ENCODE measurements around the gene NCOA3. TPM values are rescaled to one million over a fixed set of nuclear protein-coding genes. Genes with fewer than 3 reads are reported as not detected.
"Not testable (repeated sequence)": the region's sequence is repeated elsewhere in the genome, so short reads cannot be mapped to it uniquely, and the experiment has no call there.

Gene NCOA3
- total RNA-seq, 5 donors from 2014 or later (not counting 1 experiment from before 2014, with no cell fraction given), result 64.4 to 89.2 (median 68.9) TPM

GRCh38 chr20:47499053-47499452, 2.6 kb upstream of the NCOA3 start:
- peaks cover 28 to 33% (median 30%) of the 10 kb centered on the region in 3 donors for H3K4me1 Mint-ChIP-seq
- Histone ChIP-seq H3K27me3 (replicated peaks in 1 of 2; ENCODE audit: control insufficient read depth in 2 of 2, extremely low read depth in 1 of 2, insufficient read depth in 2 of 2, low read length in 1 of 2) (no peaks in the 10 kb centered on the region), H3K36me3 (ENCODE audit: control insufficient read depth in 2 of 2, extremely low read depth in 1 of 2, insufficient read depth in 1 of 2, low read length in 1 of 2) (no peaks in the 10 kb centered on the region), H3K4me1 (ENCODE audit: control insufficient read depth in 1 of 2, extremely low read depth in 1 of 2, insufficient read depth in 2 of 2, low read length in 2 of 2) (peaks cover 9 to 10% of the 10 kb centered on the region in 2 experiments), H3K9me3 (no peaks in the 10 kb centered on the region), H3K4me3 (ENCODE audit: control insufficient read depth in 1 of 2, extremely low read depth in 1 of 2, low read length in 1 of 2) (no peak overlapping the region), H3K27ac (ENCODE audit: low read length) (no peak overlapping the region)
- no peaks in the 10 kb centered on the region for H3K27me3 Mint-ChIP-seq
- POLR2A ChIA-PET, result no interaction called here
- no peak for DNase-seq
- H3K36me3 Mint-ChIP-seq, result no peaks in the 10 kb centered on the region
- ATAC-seq (replicated peaks in 1 of 4), result no peak
- CTCF ChIA-PET, result no interaction called here
- H3K4me3 Mint-ChIP-seq, result no peak overlapping the region
- H3K27ac Mint-ChIP-seq, result no peak overlapping the region
- no peaks in the 10 kb centered on the region for H3K9me3 Mint-ChIP-seq
- WGBS (ENCODE audit: insufficient coverage), result no CpG with 5 or more reads among the region's 5 CpGs

- not testable (repeated sequence) for H3K27me3 ChIP-seq (replicated peaks in 1 of 2; ENCODE audit: control insufficient read depth in 2 of 2, extremely low read depth in 1 of 2, insufficient read depth in 2 of 2, low read length in 1 of 2); H3K9me3 ChIP-seq; H3K36me3 ChIP-seq (ENCODE audit: control insufficient read depth in 2 of 2, extremely low read depth in 1 of 2, insufficient read depth in 1 of 2, low read length in 1 of 2); H3K27me3 Mint-ChIP-seq; H3K27ac ChIP-seq (ENCODE audit: low read length); ATAC-seq (replicated peaks in 1 of 4); DNase-seq; H3K4me3 ChIP-seq (ENCODE audit: control insufficient read depth in 1 of 2, extremely low read depth in 1 of 2, low read length in 1 of 2); H3K36me3 Mint-ChIP-seq; H3K9me3 Mint-ChIP-seq
- WGBS (ENCODE audit: insufficient coverage), result no CpG with 5 or more reads among the region's 9 CpGs
- peaks cover 12% of the 10 kb centered on the region in 2 experiments for H3K4me1 ChIP-seq (ENCODE audit: control insufficient read depth in 1 of 2, extremely low read depth in 1 of 2, insufficient read depth in 2 of 2, low read length in 2 of 2)
- peak overlapping the region; percentile 98 to 99 (median 99) for H3K4me3 Mint-ChIP-seq
- CTCF ChIA-PET, result interaction anchor here in 1 of 2 donors (0.6 kb wide), 1 partner anchor 12 kb away, joined by 3 read pairs; no protein-coding TSS in a partner anchor
- H3K27ac Mint-ChIP-seq, result peak overlapping the region; percentile 18 to 97
- POLR2A ChIA-PET, result interaction anchor here in 1 of 2 donors (0.6 kb wide), 1 partner anchor 30 kb away, joined by 6 read pairs; no protein-coding TSS in a partner anchor
- peaks cover 34 to 35% (median 34%) of the 10 kb centered on the region in 3 donors for H3K4me1 Mint-ChIP-seq
These were observed 1.6 kb upstream of the NCOA3 start for GRCh38 chr20:47500082-47500481.

- H3K27me3 Mint-ChIP-seq, result no peaks in the 10 kb centered on the region
- 75% methylated on average over 4 of the region's 4 CpGs for WGBS (ENCODE audit: insufficient coverage)
- ChIA-PET POLR2A (interaction anchor here (0.5 to 0.6 kb wide), 3 partner anchors 112 to 150 kb away, joined by 4 to 6 read pairs (median 4); no protein-coding TSS in a partner anchor), CTCF (no interaction called here)
- no peaks in the 10 kb centered on the region for H3K36me3 Mint-ChIP-seq
- H3K9me3 ChIP-seq, result no peaks in the 10 kb centered on the region
- peaks cover 14 to 15% of the 10 kb centered on the region in 2 experiments for H3K4me1 ChIP-seq (ENCODE audit: control insufficient read depth in 1 of 2, extremely low read depth in 1 of 2, insufficient read depth in 2 of 2, low read length in 2 of 2)
- H3K27ac ChIP-seq (ENCODE audit: low read length), result no peak overlapping the region
- H3K27ac Mint-ChIP-seq, result peak overlapping the region; percentile 18 to 97
- no peaks in the 10 kb centered on the region for H3K9me3 Mint-ChIP-seq
- no peaks in the 10 kb centered on the region for H3K27me3 ChIP-seq (replicated peaks in 1 of 2; ENCODE audit: control insufficient read depth in 2 of 2, extremely low read depth in 1 of 2, insufficient read depth in 2 of 2, low read length in 1 of 2)
- H3K4me3 Mint-ChIP-seq, result peak overlapping the region; percentile 98 to 99 (median 99)
- H3K4me3 ChIP-seq (ENCODE audit: control insufficient read depth in 1 of 2, extremely low read depth in 1 of 2, low read length in 1 of 2), result no peak overlapping the region
- DNase-seq (no peak), ATAC-seq (replicated peaks in 1 of 4) (no peak)
- H3K36me3 ChIP-seq (ENCODE audit: control insufficient read depth in 2 of 2, extremely low read depth in 1 of 2, insufficient read depth in 1 of 2, low read length in 1 of 2), result no peaks in the 10 kb centered on the region
- H3K4me1 Mint-ChIP-seq, result peaks cover 34 to 37% (median 36%) of the 10 kb centered on the region in 3 donors
These were observed 1.1 kb upstream of the NCOA3 start for GRCh38 chr20:47500554-47500953.

GRCh38 chr20:47501116-47501481, 588 bp upstream of the NCOA3 start:
- H3K27ac ChIP-seq (ENCODE audit: low read length), result peak overlapping the region; percentile 71
- no peaks in the 10 kb centered on the region for H3K9me3 Mint-ChIP-seq
- no peaks in the 10 kb centered on the region for H3K36me3 Mint-ChIP-seq
- ATAC-seq (replicated peaks in 1 of 4), result peak in 1 of 4 experiments; percentile 2
- H3K27me3 ChIP-seq (replicated peaks in 1 of 2; ENCODE audit: control insufficient read depth in 2 of 2, extremely low read depth in 1 of 2, insufficient read depth in 2 of 2, low read length in 1 of 2), result no peaks in the 10 kb centered on the region
- CTCF ChIA-PET, result interaction anchor here (0.5 to 1.1 kb wide), 3 partner anchors 44 to 211 kb away, joined by 3 to 5 read pairs (median 3); no protein-coding TSS in a partner anchor
- H3K4me1 ChIP-seq (ENCODE audit: control insufficient read depth in 1 of 2, extremely low read depth in 1 of 2, insufficient read depth in 2 of 2, low read length in 2 of 2), result peaks cover 14 to 17% of the 10 kb centered on the region in 2 experiments
- peaks cover 38 to 41% (median 39%) of the 10 kb centered on the region in 3 donors for H3K4me1 Mint-ChIP-seq
- WGBS (ENCODE audit: insufficient coverage), result 20% methylated on average over 2 of the region's 5 CpGs
- peak overlapping the region; percentile 98 to 99 (median 99) for H3K4me3 Mint-ChIP-seq
- peak overlapping the region; percentile 90 to 97 for H3K27ac Mint-ChIP-seq
- no peaks in the 10 kb centered on the region for H3K27me3 Mint-ChIP-seq
- no peaks in the 10 kb centered on the region for H3K9me3 ChIP-seq
- POLR2A ChIA-PET, result interaction anchor here (0.5 to 0.6 kb wide), 3 partner anchors 112 to 151 kb away, joined by 4 to 6 read pairs (median 4); no protein-coding TSS in a partner anchor
- peak in 1 of 35 experiments; percentile 37 for DNase-seq
- H3K36me3 ChIP-seq (ENCODE audit: control insufficient read depth in 2 of 2, extremely low read depth in 1 of 2, insufficient read depth in 1 of 2, low read length in 1 of 2), result no peaks in the 10 kb centered on the region
- H3K4me3 ChIP-seq (ENCODE audit: control insufficient read depth in 1 of 2, extremely low read depth in 1 of 2, low read length in 1 of 2), result peak overlapping the region; percentile 85

- H3K9me3 Mint-ChIP-seq, result no peaks in the 10 kb centered on the region
- H3K36me3 ChIP-seq (ENCODE audit: control insufficient read depth in 2 of 2, extremely low read depth in 1 of 2, insufficient read depth in 1 of 2, low read length in 1 of 2), result no peaks in the 10 kb centered on the region
- peak overlapping the region; percentile 85 for H3K4me3 ChIP-seq (ENCODE audit: control insufficient read depth in 1 of 2, extremely low read depth in 1 of 2, low read length in 1 of 2)
- H3K27ac Mint-ChIP-seq, result peak overlapping the region; percentile 93
- H3K27me3 ChIP-seq (replicated peaks in 1 of 2; ENCODE audit: control insufficient read depth in 2 of 2, extremely low read depth in 1 of 2, insufficient read depth in 2 of 2, low read length in 1 of 2), result no peaks in the 10 kb centered on the region
- H3K36me3 Mint-ChIP-seq, result peaks cover 2% of the 10 kb centered on the region
- 0% methylated on average over 11 of the region's 34 CpGs for WGBS (ENCODE audit: insufficient coverage)
- no peaks in the 10 kb centered on the region for H3K9me3 ChIP-seq
- peak overlapping the region; percentile 71 for H3K27ac ChIP-seq (ENCODE audit: low read length)
- peak overlapping the region; percentile 98 to 99 (median 99) for H3K4me3 Mint-ChIP-seq
- ATAC-seq (replicated peaks in 1 of 4) (peak; percentile 59 to 69 (median 64)), DNase-seq (peak in 26 of 35 experiments; percentile 5 to 70 (median 24))
- ChIA-PET CTCF (interaction anchor here in 1 of 2 donors (0.7 to 1.8 kb wide), 8 partner anchors 11 to 228 kb away, joined by 3 to 6 read pairs (median 4); partner anchors contain the start of gene ZMYND8), POLR2A (interaction anchor here (0.6 to 1.2 kb wide), 11 partner anchors 9 to 147 kb away, joined by 3 to 11 read pairs (median 4); no protein-coding TSS in a partner anchor)
- H3K4me1 Mint-ChIP-seq, result peaks cover 53 to 55% (median 53%) of the 10 kb centered on the region in 3 donors
- H3K4me1 ChIP-seq (ENCODE audit: control insufficient read depth in 1 of 2, extremely low read depth in 1 of 2, insufficient read depth in 2 of 2, low read length in 2 of 2), result peaks cover 23 to 31% of the 10 kb centered on the region in 2 experiments
- H3K27me3 Mint-ChIP-seq, result no peaks in the 10 kb centered on the region
These were observed 868 bp downstream of the NCOA3 start for GRCh38 chr20:47502271-47503239.

- Mint-ChIP-seq H3K4me3 (peak overlapping the region; percentile 98 to 99 (median 99)), H3K27me3 (no peaks in the 10 kb centered on the region), H3K27ac (peak overlapping the region; percentile 40 to 93), H3K4me1 (peaks cover 62 to 64% (median 63%) of the 10 kb centered on the region in 3 donors), H3K36me3 (peaks cover 2% of the 10 kb centered on the region), H3K9me3 (no peaks in the 10 kb centered on the region)
- H3K36me3 ChIP-seq (ENCODE audit: control insufficient read depth in 2 of 2, extremely low read depth in 1 of 2, insufficient read depth in 1 of 2, low read length in 1 of 2), result no peaks in the 10 kb centered on the region
- no peaks in the 10 kb centered on the region for H3K27me3 ChIP-seq (replicated peaks in 1 of 2; ENCODE audit: control insufficient read depth in 2 of 2, extremely low read depth in 1 of 2, insufficient read depth in 2 of 2, low read length in 1 of 2)
- H3K4me3 ChIP-seq (ENCODE audit: control insufficient read depth in 1 of 2, extremely low read depth in 1 of 2, low read length in 1 of 2), result peak overlapping the region in 1 of 2 donors; percentile 85
- no CpG with 5 or more reads among the region's 2 CpGs for WGBS (ENCODE audit: insufficient coverage)
- peaks cover 26 to 41% of the 10 kb centered on the region in 2 experiments for H3K4me1 ChIP-seq (ENCODE audit: control insufficient read depth in 1 of 2, extremely low read depth in 1 of 2, insufficient read depth in 2 of 2, low read length in 2 of 2)
- H3K9me3 ChIP-seq, result no peaks in the 10 kb centered on the region
- no peak for DNase-seq
- no peak overlapping the region for H3K27ac ChIP-seq (ENCODE audit: low read length)
- no peak for ATAC-seq (replicated peaks in 1 of 4)
- POLR2A ChIA-PET, result interaction anchor here (0.6 to 1.0 kb wide), 5 partner anchors 10 to 106 kb away, joined by 3 to 9 read pairs (median 4); no protein-coding TSS in a partner anchor
- CTCF ChIA-PET, result interaction anchor here in 1 of 2 donors (0.6 to 1.8 kb wide), 5 partner anchors 18 to 147 kb away, joined by 3 to 4 read pairs (median 3); partner anchors contain the start of gene ZMYND8
These were observed 2.0 kb downstream of the NCOA3 start for GRCh38 chr20:47503685-47504084.
